HG03354 (cell line): ENCODE measurements around the gene FAM13B.
"Not testable (repeated sequence)": the region's sequence is repeated elsewhere in the genome, so short reads cannot be mapped to it uniquely, and the experiment has no call there.

ENCODE experiments used
- ATAC-seq: cut with Tn5 transposase; IDR thresholded peaks from one replicate; pipeline ENCODE4 v1.9.1; 2021; ENCODE audit warnings: mild to moderate bottlenecking; ENCODE audit not compliant: unreplicated experiment, poor library complexity, severe bottlenecking

Gene FAM13B

GRCh38 chr5:138035605-138036537, 3.0 kb upstream of the FAM13B start:
- ATAC-seq: peak; percentile 51

- ATAC-seq: no peak
Observed at GRCh38 chr5:138033907-138034306, 1.0 kb upstream of the FAM13B start.

- ATAC-seq: no peak
Observed at GRCh38 chr5:138033386-138033808, 518 bp upstream of the FAM13B start.

GRCh38 chr5:138032028-138032571, 779 bp downstream of the FAM13B start:
- peak; percentile 45 for ATAC-seq

- ATAC-seq: no peak
Observed at GRCh38 chr5:138029944-138030343, 2.9 kb downstream of the FAM13B start.

- ATAC-seq: no peak
Observed at GRCh38 chr5:138029501-138029900, 3.4 kb downstream of the FAM13B start.

GRCh38 chr5:138028971-138029365, 3.9 kb downstream of the FAM13B start:
- no peak for ATAC-seq

GRCh38 chr5:138028262-138028970, 4.5 kb downstream of the FAM13B start:
- ATAC-seq: not testable (repeated sequence)

- ATAC-seq: not testable (repeated sequence)
Observed at GRCh38 chr5:138026793-138027192, 6.1 kb downstream of the FAM13B start.

- ATAC-seq: no peak
Observed at GRCh38 chr5:138025285-138025684, 7.6 kb downstream of the FAM13B start.

- no peak for ATAC-seq
Observed at GRCh38 chr5:138024117-138024516, 8.8 kb downstream of the FAM13B start.

GRCh38 chr5:138022912-138023311, 10.0 kb downstream of the FAM13B start:
- no peak for ATAC-seq

GRCh38 chr5:138021771-138022170, 11.1 kb downstream of the FAM13B start:
- ATAC-seq: no peak

GRCh38 chr5:138018849-138019248, 14.0 kb downstream of the FAM13B start:
- ATAC-seq: no peak

- ATAC-seq: no peak
Observed at GRCh38 chr5:138015916-138016315, 17.0 kb downstream of the FAM13B start.

- ATAC-seq: no peak
Observed at GRCh38 chr5:138011991-138012390, 20.9 kb downstream of the FAM13B start.

GRCh38 chr5:138000102-138000723, 32.7 kb downstream of the FAM13B start:
- no peak for ATAC-seq

- peak; percentile 83 for ATAC-seq
Observed at GRCh38 chr5:137997726-137998213, 35.1 kb downstream of the FAM13B start.

- ATAC-seq: no peak
Observed at GRCh38 chr5:137995749-137996128, 37.1 kb downstream of the FAM13B start.
